GM21381 (cell line): ENCODE results near the gene HOXA2.

ENCODE experiments used
- ATAC-seq: cut with Tn5 transposase; IDR thresholded peaks from one replicate; pipeline ENCODE4 v1.9.1; 2021; ENCODE audit warnings: mild to moderate bottlenecking, moderate library complexity; ENCODE audit not compliant: unreplicated experiment

The HOXA2 gene

GRCh38 chr7:27100694-27101170 lies 1.8 kb downstream of the HOXA2 start:
- no peak for ATAC-seq

GRCh38 chr7:27099453-27100370 lies 2.8 kb downstream of the HOXA2 start:
- no peak for ATAC-seq

GRCh38 chr7:27098578-27099451 lies 3.7 kb downstream of the HOXA2 start:
- no peak for ATAC-seq

GRCh38 chr7:27097686-27098577 lies 4.6 kb downstream of the HOXA2 start:
- no peak for ATAC-seq

GRCh38 chr7:27096768-27097514 lies 5.5 kb downstream of the HOXA2 start:
- no peak for ATAC-seq

GRCh38 chr7:27095897-27096767 lies 6.4 kb downstream of the HOXA2 start, which contains the start of gene HOXA1:
Gene HOXA1, minus strand, starts transcription at chr7:27096000. Its CDS starts 88 bp downstream, at chr7:27095912.
- peak; percentile 86 for ATAC-seq

GRCh38 chr7:27095050-27095896 lies 7.2 kb downstream of the HOXA2 start:
- no peak for ATAC-seq

GRCh38 chr7:27094304-27095049 lies 8.0 kb downstream of the HOXA2 start:
- ATAC-seq: no peak

GRCh38 chr7:27093184-27093895 lies 9.1 kb downstream of the HOXA2 start:
- no peak for ATAC-seq

GRCh38 chr7:27092819-27093110 lies 9.7 kb downstream of the HOXA2 start:
- ATAC-seq: no peak

GRCh38 chr7:27091941-27092818 lies 10.3 kb downstream of the HOXA2 start:
- no peak for ATAC-seq

- no peak for ATAC-seq
These were observed 11.4 kb downstream of the HOXA2 start for GRCh38 chr7:27091105-27091504.

GRCh38 chr7:27088002-27088922 lies 14.2 kb downstream of the HOXA2 start:
- ATAC-seq: no peak

- ATAC-seq: no peak
These were observed 18.8 kb downstream of the HOXA2 start for GRCh38 chr7:27083646-27084045.

GRCh38 chr7:27082171-27082570 lies 20.3 kb downstream of the HOXA2 start:
- ATAC-seq: no peak
